ENCODE results near the gene GPHN.

Gene GPHN

DNA sequence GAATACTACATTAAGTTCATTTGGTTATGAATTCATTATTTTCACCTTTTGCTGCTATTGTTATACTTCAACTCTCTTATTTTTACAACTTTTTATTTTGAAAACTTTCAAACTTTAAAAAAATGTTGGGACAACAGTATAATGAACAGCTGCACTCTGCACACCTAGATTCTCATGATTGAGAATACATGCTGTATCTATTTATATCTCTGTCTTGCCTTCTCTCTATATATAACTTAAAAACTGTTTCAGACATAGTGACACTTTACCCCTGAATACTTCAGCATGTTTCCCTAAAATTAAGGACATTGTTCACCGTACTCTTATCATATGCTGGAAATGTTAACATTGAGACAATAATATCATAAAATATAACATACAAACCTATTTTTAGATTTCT lies 237.1 kb downstream of the GPHN start:
- no peak for DNase-seq
- Histone ChIP-seq H3K27ac (ENCODE audit: insufficient read depth in 1 of 2, low read depth in 1 of 2, low read length in 2 of 2, poor library complexity in 1 of 2, severe bottlenecking in 2 of 2) (no peak overlapping the region), H3K27me3 (replicated peaks in 2 of 5; ENCODE audit: control insufficient read depth in 4 of 5, insufficient read depth in 5 of 5, low read length in 4 of 5) (no peaks in the 10 kb centered on the region), H3K36me3 (ENCODE audit: control insufficient read depth in 4 of 4, insufficient read depth in 4 of 4, low read length in 3 of 4) (peaks cover 0 to 2% (median 0%) of the 10 kb centered on the region in 4 experiments), H3K9me3 (ENCODE audit: control extremely low read depth in 1 of 5, control insufficient read depth in 4 of 5, insufficient read depth in 2 of 5, low read depth in 1 of 5, low read length in 4 of 5) (peaks cover 0 to 3% (median 0%) of the 10 kb centered on the region in 5 experiments), H3K4me3 (ENCODE audit: control insufficient read depth in 1 of 7, extremely low read depth in 1 of 7, insufficient read depth in 4 of 7, low read depth in 2 of 7, low read length in 6 of 7) (no peak overlapping the region), H3K4me1 (ENCODE audit: control extremely low read depth in 1 of 4, control insufficient read depth in 4 of 4, insufficient read depth in 4 of 4, low read length in 3 of 4) (no peaks in the 10 kb centered on the region)
- ChIA-PET POLR2A (no interaction called here), CTCF (interaction anchor here (1.6 to 2.0 kb wide), 2 partner anchors 121 to 372 kb away, joined by 4 to 21 read pairs; no protein-coding TSS in a partner anchor)
- no CpG with 5 or more reads among the region's 1 CpG for WGBS (ENCODE audit: insufficient coverage)

- POLR2A ChIA-PET = no interaction called here
These were observed 238.5 kb downstream of the GPHN start for GRCh38 chr14:66746316-66747006.

GRCh38 chr14:66752109-66752508 lies 244.2 kb downstream of the GPHN start:
- Histone ChIP-seq H3K36me3 (ENCODE audit: control insufficient read depth in 4 of 4, insufficient read depth in 4 of 4, low read length in 3 of 4) (no peaks in the 10 kb centered on the region), H3K4me3 (ENCODE audit: control insufficient read depth in 1 of 7, extremely low read depth in 1 of 7, insufficient read depth in 4 of 7, low read depth in 2 of 7, low read length in 6 of 7) (no peak overlapping the region), H3K9me3 (ENCODE audit: control extremely low read depth in 1 of 5, control insufficient read depth in 4 of 5, insufficient read depth in 2 of 5, low read depth in 1 of 5, low read length in 4 of 5) (no peaks in the 10 kb centered on the region), H3K4me1 (ENCODE audit: control extremely low read depth in 1 of 4, control insufficient read depth in 4 of 4, insufficient read depth in 4 of 4, low read length in 3 of 4) (no peaks in the 10 kb centered on the region), H3K27ac (ENCODE audit: insufficient read depth in 1 of 2, low read depth in 1 of 2, low read length in 2 of 2, poor library complexity in 1 of 2, severe bottlenecking in 2 of 2) (no peak overlapping the region), H3K27me3 (replicated peaks in 2 of 5; ENCODE audit: control insufficient read depth in 4 of 5, insufficient read depth in 5 of 5, low read length in 4 of 5) (no peaks in the 10 kb centered on the region)
- CTCF ChIA-PET = interaction anchor here (0.6 to 1.3 kb wide), 3 partner anchors 44 to 129 kb away, joined by 3 read pairs; no protein-coding TSS in a partner anchor
- POLR2A ChIA-PET = no interaction called here
- 100% methylated on average over 1 of the region's 2 CpGs for WGBS (ENCODE audit: insufficient coverage)
- no peak for DNase-seq

More at GRCh38 chr14:66746316-66747006, 238.5 kb downstream of the GPHN start:
- peak; percentile 70 to 80 (median 79) for DNase-seq
- CTCF ChIA-PET = interaction anchor here (0.6 to 2.0 kb wide), 6 partner anchors 9 to 387 kb away, joined by 3 to 21 read pairs (median 4); no protein-coding TSS in a partner anchor
- H3K4me3 ChIP-seq (ENCODE audit: control insufficient read depth in 1 of 7, extremely low read depth in 1 of 7, insufficient read depth in 4 of 7, low read depth in 2 of 7, low read length in 6 of 7) = no peak overlapping the region
- H3K4me1 ChIP-seq (ENCODE audit: control extremely low read depth in 1 of 4, control insufficient read depth in 4 of 4, insufficient read depth in 4 of 4, low read length in 3 of 4) = no peaks in the 10 kb centered on the region
- no peaks in the 10 kb centered on the region for H3K9me3 ChIP-seq (ENCODE audit: control extremely low read depth in 1 of 5, control insufficient read depth in 4 of 5, insufficient read depth in 2 of 5, low read depth in 1 of 5, low read length in 4 of 5)
- WGBS (ENCODE audit: insufficient coverage) = no CpG with 5 or more reads among the region's 2 CpGs
- H3K27me3 ChIP-seq (replicated peaks in 2 of 5; ENCODE audit: control insufficient read depth in 4 of 5, insufficient read depth in 5 of 5, low read length in 4 of 5) = no peaks in the 10 kb centered on the region
- no peak overlapping the region for H3K27ac ChIP-seq (ENCODE audit: insufficient read depth in 1 of 2, low read depth in 1 of 2, low read length in 2 of 2, poor library complexity in 1 of 2, severe bottlenecking in 2 of 2)
- no peaks in the 10 kb centered on the region for H3K36me3 ChIP-seq (ENCODE audit: control insufficient read depth in 4 of 4, insufficient read depth in 4 of 4, low read length in 3 of 4)

DNA sequence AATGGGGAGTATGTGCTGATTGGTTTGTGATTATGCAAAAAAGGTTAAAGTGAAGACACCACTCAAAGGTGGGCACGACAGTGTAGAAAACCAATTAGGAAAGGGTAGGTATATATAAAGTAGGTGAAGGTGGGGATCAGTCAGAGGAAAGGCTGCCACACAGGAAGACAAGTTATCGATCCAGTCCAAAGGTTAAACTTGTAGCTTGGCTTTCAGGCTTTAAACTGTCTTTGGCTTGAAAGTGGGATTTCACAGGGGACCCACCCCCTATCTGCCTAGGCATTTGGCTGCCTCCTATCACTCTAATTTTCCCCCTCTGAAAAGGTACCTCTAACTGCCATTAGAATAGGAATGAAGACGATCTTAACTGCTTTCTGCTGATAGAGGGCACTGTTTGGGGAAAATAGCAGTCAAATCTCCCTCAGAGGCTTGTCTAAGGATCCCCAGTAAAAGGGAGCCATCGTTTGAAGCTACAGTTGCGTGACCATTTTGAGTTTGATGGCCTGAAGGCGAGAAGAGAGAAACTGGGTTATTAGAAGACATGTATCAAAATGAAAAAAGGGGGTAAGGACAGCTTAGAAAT lies 250.2 kb downstream of the GPHN start:
- ChIA-PET CTCF (no interaction called here), POLR2A (no interaction called here)
- DNase-seq = no peak
- no peak overlapping the region for H3K4me3 ChIP-seq (ENCODE audit: control insufficient read depth in 1 of 7, extremely low read depth in 1 of 7, insufficient read depth in 4 of 7, low read depth in 2 of 7, low read length in 6 of 7)
- H3K9me3 ChIP-seq (ENCODE audit: control extremely low read depth in 1 of 5, control insufficient read depth in 4 of 5, insufficient read depth in 2 of 5, low read depth in 1 of 5, low read length in 4 of 5) = no peaks in the 10 kb centered on the region
- H3K27me3 ChIP-seq (replicated peaks in 2 of 5; ENCODE audit: control insufficient read depth in 4 of 5, insufficient read depth in 5 of 5, low read length in 4 of 5) = no peaks in the 10 kb centered on the region
- H3K36me3 ChIP-seq (ENCODE audit: control insufficient read depth in 4 of 4, insufficient read depth in 4 of 4, low read length in 3 of 4) = no peaks in the 10 kb centered on the region
- 97% methylated on average over 6 of the region's 6 CpGs for WGBS (ENCODE audit: insufficient coverage)
- H3K4me1 ChIP-seq (ENCODE audit: control extremely low read depth in 1 of 4, control insufficient read depth in 4 of 4, insufficient read depth in 4 of 4, low read length in 3 of 4) = no peaks in the 10 kb centered on the region
- H3K27ac ChIP-seq (ENCODE audit: insufficient read depth in 1 of 2, low read depth in 1 of 2, low read length in 2 of 2, poor library complexity in 1 of 2, severe bottlenecking in 2 of 2) = no peak overlapping the region

DNA sequence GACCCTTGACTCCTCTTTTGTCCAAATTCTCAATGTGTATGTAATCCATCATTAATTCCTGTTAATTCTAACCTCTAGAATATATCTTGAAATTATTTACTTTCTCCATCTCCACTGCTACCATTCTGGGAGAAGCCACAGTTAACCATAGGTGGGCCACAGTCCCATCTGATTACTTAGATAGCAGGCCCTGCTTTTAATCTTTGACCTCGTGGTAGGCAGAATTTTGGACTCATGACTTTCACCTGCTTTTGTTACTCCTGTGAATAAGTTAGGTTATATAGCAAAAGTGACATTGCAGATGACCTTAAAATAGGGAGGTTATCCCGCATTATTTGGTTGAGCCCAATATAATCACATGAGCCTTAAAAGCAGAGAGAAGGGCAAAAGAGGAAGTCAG lies 264.2 kb downstream of the GPHN start:
- Histone ChIP-seq H3K4me1 (ENCODE audit: control extremely low read depth in 1 of 4, control insufficient read depth in 4 of 4, insufficient read depth in 4 of 4, low read length in 3 of 4) (no peaks in the 10 kb centered on the region), H3K27ac (ENCODE audit: insufficient read depth in 1 of 2, low read depth in 1 of 2, low read length in 2 of 2, poor library complexity in 1 of 2, severe bottlenecking in 2 of 2) (no peak overlapping the region), H3K36me3 (ENCODE audit: control insufficient read depth in 4 of 4, insufficient read depth in 4 of 4, low read length in 3 of 4) (no peaks in the 10 kb centered on the region), H3K27me3 (replicated peaks in 2 of 5; ENCODE audit: control insufficient read depth in 4 of 5, insufficient read depth in 5 of 5, low read length in 4 of 5) (no peaks in the 10 kb centered on the region), H3K4me3 (ENCODE audit: control insufficient read depth in 1 of 7, extremely low read depth in 1 of 7, insufficient read depth in 4 of 7, low read depth in 2 of 7, low read length in 6 of 7) (no peak overlapping the region), H3K9me3 (ENCODE audit: control extremely low read depth in 1 of 5, control insufficient read depth in 4 of 5, insufficient read depth in 2 of 5, low read depth in 1 of 5, low read length in 4 of 5) (peaks cover 0 to 9% (median 0%) of the 10 kb centered on the region in 5 experiments)
- peak in 1 of 3 donors; percentile 1 for DNase-seq
- CTCF ChIA-PET = no interaction called here
- POLR2A ChIA-PET = no interaction called here
- WGBS (ENCODE audit: insufficient coverage) = 100% methylated on average over 2 of the region's 2 CpGs

DNA sequence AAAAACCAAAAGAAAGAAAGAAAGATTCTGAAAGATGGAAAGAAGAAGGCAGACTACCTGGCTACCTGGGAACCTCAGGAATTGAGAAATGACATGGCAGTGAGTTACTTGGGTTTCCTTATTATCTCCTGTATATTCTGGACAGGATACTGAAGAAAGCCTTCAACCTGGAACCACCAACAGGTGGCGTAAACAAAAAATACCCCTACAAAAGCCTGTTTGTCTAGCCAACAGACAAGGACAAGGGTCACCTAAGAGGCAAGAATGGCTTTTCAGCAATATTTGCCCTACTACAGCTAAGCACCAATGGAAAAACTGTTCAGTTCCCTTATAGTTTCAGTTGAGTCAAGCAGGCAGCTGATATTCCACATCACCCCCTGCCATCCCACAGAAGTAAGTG lies 274.9 kb downstream of the GPHN start:
- Histone ChIP-seq H3K9me3 (ENCODE audit: control extremely low read depth in 1 of 5, control insufficient read depth in 4 of 5, insufficient read depth in 2 of 5, low read depth in 1 of 5, low read length in 4 of 5) (peaks cover 0 to 1% (median 0%) of the 10 kb centered on the region in 5 experiments), H3K4me1 (ENCODE audit: control extremely low read depth in 1 of 4, control insufficient read depth in 4 of 4, insufficient read depth in 4 of 4, low read length in 3 of 4) (no peaks in the 10 kb centered on the region), H3K4me3 (ENCODE audit: control insufficient read depth in 1 of 7, extremely low read depth in 1 of 7, insufficient read depth in 4 of 7, low read depth in 2 of 7, low read length in 6 of 7) (no peak overlapping the region), H3K27ac (ENCODE audit: insufficient read depth in 1 of 2, low read depth in 1 of 2, low read length in 2 of 2, poor library complexity in 1 of 2, severe bottlenecking in 2 of 2) (no peak overlapping the region), H3K27me3 (replicated peaks in 2 of 5; ENCODE audit: control insufficient read depth in 4 of 5, insufficient read depth in 5 of 5, low read length in 4 of 5) (no peaks in the 10 kb centered on the region), H3K36me3 (ENCODE audit: control insufficient read depth in 4 of 4, insufficient read depth in 4 of 4, low read length in 3 of 4) (no peaks in the 10 kb centered on the region)
- no peak for DNase-seq
- WGBS (ENCODE audit: insufficient coverage) = 100% methylated on average over 1 of the region's 1 CpG
- ChIA-PET CTCF (interaction anchor here (0.7 kb wide), 1 partner anchor 30 kb away, joined by 3 read pairs; no protein-coding TSS in a partner anchor), POLR2A (interaction anchor here (0.5 kb wide), 1 partner anchor 452 kb away, joined by 4 read pairs; no protein-coding TSS in a partner anchor)

- ChIA-PET POLR2A (no interaction called here), CTCF (no interaction called here)
- Histone ChIP-seq H3K4me1 (ENCODE audit: control extremely low read depth in 1 of 4, control insufficient read depth in 4 of 4, insufficient read depth in 4 of 4, low read length in 3 of 4) (no peaks in the 10 kb centered on the region), H3K36me3 (ENCODE audit: control insufficient read depth in 4 of 4, insufficient read depth in 4 of 4, low read length in 3 of 4) (no peaks in the 10 kb centered on the region), H3K9me3 (ENCODE audit: control extremely low read depth in 1 of 5, control insufficient read depth in 4 of 5, insufficient read depth in 2 of 5, low read depth in 1 of 5, low read length in 4 of 5) (peaks cover 0 to 11% (median 2%) of the 10 kb centered on the region in 5 experiments), H3K27me3 (replicated peaks in 2 of 5; ENCODE audit: control insufficient read depth in 4 of 5, insufficient read depth in 5 of 5, low read length in 4 of 5) (no peaks in the 10 kb centered on the region), H3K27ac (ENCODE audit: insufficient read depth in 1 of 2, low read depth in 1 of 2, low read length in 2 of 2, poor library complexity in 1 of 2, severe bottlenecking in 2 of 2) (no peak overlapping the region), H3K4me3 (ENCODE audit: control insufficient read depth in 1 of 7, extremely low read depth in 1 of 7, insufficient read depth in 4 of 7, low read depth in 2 of 7, low read length in 6 of 7) (no peak overlapping the region)
- WGBS (ENCODE audit: insufficient coverage) = 100% methylated on average over 1 of the region's 1 CpG
- no peak for DNase-seq
These were observed 282.2 kb downstream of the GPHN start for GRCh38 chr14:66790101-66790500.
